Measurements from ENCODE around the gene DUT. TPM values are rescaled to one million over a fixed set of nuclear protein-coding genes. Genes with fewer than 3 reads are reported as not detected.
A peak's percentile ranks its signal among the peaks of the same experiment; 100 is the strongest.

DUT gene
- total and polyA plus RNA-seq, 2 experiments from 2014 or later: 78.0 to 149 TPM

GRCh38 chr15:48370460-48370859 is 39.2 kb downstream of the DUT start:
- H3K4me3 ChIP-seq: no peak overlapping the region
- H2AFZ ChIP-seq: no peak overlapping the region
- peaks cover 45% of the 10 kb centered on the region for H3F3A ChIP-seq (ENCODE audit: insufficient read depth)
- H3K4me2 ChIP-seq (ENCODE audit: unreplicated experiment): no peak overlapping the region
- TF ChIP-seq EZH2phosphoT487 (IDR thresholded peaks at IDR 0.05; ENCODE audit: insufficient read depth, low read depth) (peak; percentile 80; the same call in 1 of the 2 replicates), EZH2 (IDR thresholded peaks at IDR 0.05; ENCODE audit: insufficient read depth, poor library complexity, severe bottlenecking) (no peak)
- H3K9me3 ChIP-seq (ENCODE audit: low read depth): no peaks in the 10 kb centered on the region
- peak overlapping the region; percentile 77 for H3K27ac ChIP-seq
- peaks cover 58% of the 10 kb centered on the region for H3K4me1 ChIP-seq (ENCODE audit: insufficient read depth)
- 61 to 62% methylated on average over 3 of the region's 3 CpGs for WGBS, 2 experiments (ENCODE audit: low coverage in 1 of 2, low lambda C conversion rate in 2 of 2, missing lambda C conversion rate in 2 of 2)
- H3K36me3 ChIP-seq (ENCODE audit: low read depth): no peaks in the 10 kb centered on the region
- peak overlapping the region; percentile 65 for H3K9ac ChIP-seq
- in situ Hi-C loops (cut with MboI): loop anchor here (25.0 kb wide), 1 partner anchor 267 kb away; the partner anchor contains the start of gene FBN1
- no peaks in the 10 kb centered on the region for H3K27me3 ChIP-seq (replicated peaks; ENCODE audit: insufficient read depth)
- H4K20me1 ChIP-seq (ENCODE audit: insufficient read depth): no peaks in the 10 kb centered on the region
- H3K9me2 ChIP-seq (ENCODE audit: insufficient read depth): no peaks in the 10 kb centered on the region
- DNase-seq: peak; percentile 90
- H3K79me2 ChIP-seq (ENCODE audit: insufficient read depth): no peaks in the 10 kb centered on the region

GRCh38 chr15:48371550-48371949 is 40.3 kb downstream of the DUT start:
- H3K27ac ChIP-seq: peak overlapping the region; percentile 77; the same call in 1 of the 2 replicates
- H3K9me2 ChIP-seq (ENCODE audit: insufficient read depth): no peaks in the 10 kb centered on the region
- H3K4me2 ChIP-seq (ENCODE audit: unreplicated experiment): no peak overlapping the region
- 50% methylated on average over 2 of the region's 2 CpGs for WGBS, 2 experiments (ENCODE audit: low coverage in 1 of 2, low lambda C conversion rate in 2 of 2, missing lambda C conversion rate in 2 of 2)
- TF ChIP-seq EZH2 (IDR thresholded peaks at IDR 0.05; ENCODE audit: insufficient read depth, poor library complexity, severe bottlenecking) (no peak), EZH2phosphoT487 (IDR thresholded peaks at IDR 0.05; ENCODE audit: insufficient read depth, low read depth) (no peak)
- no peaks in the 10 kb centered on the region for H3K79me2 ChIP-seq (ENCODE audit: insufficient read depth)
- DNase-seq: no peak
- H3K9ac ChIP-seq: no peak overlapping the region
- H3K4me1 ChIP-seq (ENCODE audit: insufficient read depth): peaks cover 59% of the 10 kb centered on the region
- peaks cover 46% of the 10 kb centered on the region for H3F3A ChIP-seq (ENCODE audit: insufficient read depth)
- H4K20me1 ChIP-seq (ENCODE audit: insufficient read depth): no peaks in the 10 kb centered on the region
- no peaks in the 10 kb centered on the region for H3K9me3 ChIP-seq (ENCODE audit: low read depth)
- no peaks in the 10 kb centered on the region for H3K27me3 ChIP-seq (replicated peaks; ENCODE audit: insufficient read depth)
- H2AFZ ChIP-seq: no peak overlapping the region
- H3K4me3 ChIP-seq: no peak overlapping the region
- no peaks in the 10 kb centered on the region for H3K36me3 ChIP-seq (ENCODE audit: low read depth)
- in situ Hi-C loops (cut with MboI): loop anchor here (25.0 kb wide), 1 partner anchor 266 kb away; the partner anchor contains the start of gene FBN1

- no peak for DNase-seq
- Histone ChIP-seq H3K36me3 (ENCODE audit: low read depth) (no peaks in the 10 kb centered on the region), H3K9me3 (ENCODE audit: low read depth) (no peaks in the 10 kb centered on the region), H3K9me2 (ENCODE audit: insufficient read depth) (no peaks in the 10 kb centered on the region), H3K27ac (peak overlapping the region; percentile 95), H3K27me3 (replicated peaks; ENCODE audit: insufficient read depth) (no peaks in the 10 kb centered on the region), H3F3A (ENCODE audit: insufficient read depth) (peaks cover 46% of the 10 kb centered on the region), H2AFZ (no peak overlapping the region), H3K4me3 (no peak overlapping the region), H4K20me1 (ENCODE audit: insufficient read depth) (no peaks in the 10 kb centered on the region), H3K79me2 (ENCODE audit: insufficient read depth) (no peaks in the 10 kb centered on the region), H3K9ac (no peak overlapping the region), H3K4me1 (ENCODE audit: insufficient read depth) (peaks cover 59% of the 10 kb centered on the region), H3K4me2 (ENCODE audit: unreplicated experiment) (no peak overlapping the region)
- WGBS, 2 experiments (ENCODE audit: low coverage in 1 of 2, low lambda C conversion rate in 2 of 2, missing lambda C conversion rate in 2 of 2): 93 to 96% methylated on average over 2 of the region's 2 CpGs
- in situ Hi-C loops (cut with MboI): loop anchor here (25.0 kb wide), 1 partner anchor 265 kb away; the partner anchor contains the start of gene FBN1
- no peak for TF ChIP-seq EZH2phosphoT487 (IDR thresholded peaks at IDR 0.05; ENCODE audit: insufficient read depth, low read depth)
- TF ChIP-seq EZH2 (IDR thresholded peaks at IDR 0.05; ENCODE audit: insufficient read depth, poor library complexity, severe bottlenecking): no peak
These were observed 40.7 kb downstream of the DUT start for GRCh38 chr15:48371961-48372360.

- Histone ChIP-seq H4K20me1 (ENCODE audit: insufficient read depth) (no peaks in the 10 kb centered on the region), H3K36me3 (ENCODE audit: low read depth) (no peaks in the 10 kb centered on the region), H3K4me1 (ENCODE audit: insufficient read depth) (peaks cover 55% of the 10 kb centered on the region), H3K27me3 (replicated peaks; ENCODE audit: insufficient read depth) (no peaks in the 10 kb centered on the region), H3K4me2 (ENCODE audit: unreplicated experiment) (peak overlapping the region; percentile 48), H3K4me3 (peak overlapping the region; percentile 25), H3K79me2 (ENCODE audit: insufficient read depth) (no peaks in the 10 kb centered on the region), H3K9me2 (ENCODE audit: insufficient read depth) (no peaks in the 10 kb centered on the region), H3F3A (ENCODE audit: insufficient read depth) (peaks cover 46% of the 10 kb centered on the region), H3K9ac (peak overlapping the region; percentile 66), H2AFZ (peak overlapping the region; percentile 53; the same call in 1 of the 2 replicates), H3K9me3 (ENCODE audit: low read depth) (no peaks in the 10 kb centered on the region), H3K27ac (peak overlapping the region; percentile 95)
- no peak for TF ChIP-seq EZH2phosphoT487 (IDR thresholded peaks at IDR 0.05; ENCODE audit: insufficient read depth, low read depth)
- no peak for TF ChIP-seq EZH2 (IDR thresholded peaks at IDR 0.05; ENCODE audit: insufficient read depth, poor library complexity, severe bottlenecking)
- in situ Hi-C loops (cut with MboI): loop anchor here (25.0 kb wide), 1 partner anchor 263 kb away; the partner anchor contains the start of gene FBN1
- peak; percentile 95 for DNase-seq
- WGBS, 2 experiments (ENCODE audit: low coverage in 1 of 2, low lambda C conversion rate in 2 of 2, missing lambda C conversion rate in 2 of 2): 23 to 25% methylated on average over 10 of the region's 10 CpGs
These were observed 42.7 kb downstream of the DUT start for GRCh38 chr15:48373821-48374451.
